Nephron progenitor cell (in vitro differentiated cells): Measurements from ENCODE around the gene MAPK9.
A peak's percentile ranks its signal among the peaks of the same experiment; 100 is the strongest.

Source experiments
- DNase-seq: peaks from one replicate; pipeline ENCODE4 v3.0.0; 2021
- H3K27ac Mint-ChIP-seq: 2 replicates; pipeline ENCODE4 v1.8.0; 2021; ENCODE audit warnings: mild to moderate bottlenecking, moderate library complexity, mixed read lengths
- H3K27me3 Mint-ChIP-seq: 2 replicates; pipeline ENCODE4 v1.8.0; 2021; ENCODE audit warnings: mild to moderate bottlenecking, low read depth, mixed read lengths; ENCODE audit not compliant: poor library complexity
- H3K36me3 Mint-ChIP-seq: 2 replicates; pipeline ENCODE4 v1.8.0; 2021; ENCODE audit warnings: low read depth, mixed read lengths
- H3K4me1 Mint-ChIP-seq: 2 replicates; pipeline ENCODE4 v1.8.0; 2021; ENCODE audit warnings: mixed read lengths
- H3K4me3 Mint-ChIP-seq: 2 replicates; pipeline ENCODE4 v1.8.0; 2021; ENCODE audit warnings: mild to moderate bottlenecking, moderate library complexity, mixed read lengths
- H3K9me3 Mint-ChIP-seq: 2 replicates; pipeline ENCODE4 v1.8.0; 2021; ENCODE audit warnings: mild to moderate bottlenecking, moderate library complexity, mixed read lengths
- TF ChIP-seq, protein P1 (sequence below): fragments of 200-600 bp; sonication (generic); IDR thresholded peaks from 2 replicates; pipeline ENCODE4 v1.5.0; 2021; ENCODE audit warnings: antibody characterized with exemption

The MAPK9 gene

DNA sequence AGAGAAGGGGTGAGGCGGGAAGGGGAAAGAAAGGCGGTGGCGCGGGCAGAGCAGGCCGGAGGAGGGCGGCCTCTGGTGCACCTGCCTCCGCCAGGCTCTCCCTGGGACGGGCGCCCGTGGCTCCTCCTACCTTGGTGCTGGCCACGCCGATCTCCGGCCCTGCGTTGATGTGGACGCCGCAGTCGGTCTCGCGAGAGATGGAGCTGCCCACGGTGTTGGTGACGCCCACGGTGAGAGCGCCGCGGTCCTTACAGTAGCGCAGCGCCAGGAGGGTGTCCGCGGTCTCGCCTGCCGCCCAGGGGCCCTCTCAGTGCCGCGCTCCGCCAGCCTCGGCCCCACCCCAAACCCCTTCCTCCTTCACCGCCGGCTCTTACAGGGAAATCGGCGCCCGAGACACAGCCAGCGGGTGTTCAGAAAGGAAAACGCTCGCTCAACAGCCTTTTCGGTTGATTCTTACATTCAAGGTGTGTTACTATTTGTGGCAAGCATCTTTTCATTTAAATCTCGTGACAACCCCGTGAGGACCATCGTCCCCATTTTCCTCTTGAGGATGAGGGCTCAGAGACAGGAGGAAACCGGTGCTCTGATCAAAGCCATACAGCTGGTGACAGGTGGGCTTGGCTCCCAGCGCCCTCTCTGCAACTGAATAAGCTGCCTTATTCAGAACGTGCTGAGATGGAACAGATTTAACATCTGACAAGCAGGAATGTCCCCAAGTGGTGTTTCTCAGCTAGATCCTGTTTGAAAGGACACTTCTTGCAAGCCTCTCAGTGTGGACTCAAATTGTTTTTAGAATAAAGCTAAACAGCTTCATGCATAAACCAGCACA is 22.0 kb upstream of the MAPK9 start:
- Mint-ChIP-seq H3K27ac (no peak overlapping the region), H3K4me3 (no peak overlapping the region), H3K4me1 (no peaks in the 10 kb centered on the region), H3K27me3 (no peaks in the 10 kb centered on the region), H3K36me3 (peaks cover 47% of the 10 kb centered on the region), H3K9me3 (no peaks in the 10 kb centered on the region)
- TF ChIP-seq, protein P1, sequence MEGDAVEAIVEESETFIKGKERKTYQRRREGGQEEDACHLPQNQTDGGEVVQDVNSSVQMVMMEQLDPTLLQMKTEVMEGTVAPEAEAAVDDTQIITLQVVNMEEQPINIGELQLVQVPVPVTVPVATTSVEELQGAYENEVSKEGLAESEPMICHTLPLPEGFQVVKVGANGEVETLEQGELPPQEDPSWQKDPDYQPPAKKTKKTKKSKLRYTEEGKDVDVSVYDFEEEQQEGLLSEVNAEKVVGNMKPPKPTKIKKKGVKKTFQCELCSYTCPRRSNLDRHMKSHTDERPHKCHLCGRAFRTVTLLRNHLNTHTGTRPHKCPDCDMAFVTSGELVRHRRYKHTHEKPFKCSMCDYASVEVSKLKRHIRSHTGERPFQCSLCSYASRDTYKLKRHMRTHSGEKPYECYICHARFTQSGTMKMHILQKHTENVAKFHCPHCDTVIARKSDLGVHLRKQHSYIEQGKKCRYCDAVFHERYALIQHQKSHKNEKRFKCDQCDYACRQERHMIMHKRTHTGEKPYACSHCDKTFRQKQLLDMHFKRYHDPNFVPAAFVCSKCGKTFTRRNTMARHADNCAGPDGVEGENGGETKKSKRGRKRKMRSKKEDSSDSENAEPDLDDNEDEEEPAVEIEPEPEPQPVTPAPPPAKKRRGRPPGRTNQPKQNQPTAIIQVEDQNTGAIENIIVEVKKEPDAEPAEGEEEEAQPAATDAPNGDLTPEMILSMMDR, result no peak
- no peak for DNase-seq

DNA sequence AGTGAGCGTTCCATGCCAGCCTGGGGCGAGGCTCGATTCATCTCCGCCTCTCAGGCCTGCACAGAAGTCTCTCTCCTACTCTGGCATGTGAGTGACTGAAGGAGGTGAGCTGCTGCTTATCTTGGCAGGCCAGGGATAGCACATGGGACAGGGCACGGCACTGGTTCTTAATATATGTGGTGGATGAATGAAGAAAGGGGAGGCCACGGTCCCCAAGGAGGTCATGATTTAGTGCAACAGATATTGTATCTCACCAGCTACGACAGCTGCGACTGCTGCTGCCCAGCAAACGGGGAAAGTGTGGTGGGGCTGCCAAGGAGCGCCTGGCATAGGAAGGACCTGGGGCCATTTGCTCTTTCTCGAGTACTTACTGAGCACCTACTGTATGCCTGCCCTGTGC is 19.3 kb upstream of the MAPK9 start:
- Mint-ChIP-seq H3K27me3 (no peaks in the 10 kb centered on the region), H3K27ac (peak overlapping the region; percentile 46), H3K4me3 (no peak overlapping the region), H3K36me3 (peaks cover 40% of the 10 kb centered on the region), H3K9me3 (no peaks in the 10 kb centered on the region), H3K4me1 (no peaks in the 10 kb centered on the region)
- no peak for DNase-seq
- TF ChIP-seq, protein P1, result no peak

DNA sequence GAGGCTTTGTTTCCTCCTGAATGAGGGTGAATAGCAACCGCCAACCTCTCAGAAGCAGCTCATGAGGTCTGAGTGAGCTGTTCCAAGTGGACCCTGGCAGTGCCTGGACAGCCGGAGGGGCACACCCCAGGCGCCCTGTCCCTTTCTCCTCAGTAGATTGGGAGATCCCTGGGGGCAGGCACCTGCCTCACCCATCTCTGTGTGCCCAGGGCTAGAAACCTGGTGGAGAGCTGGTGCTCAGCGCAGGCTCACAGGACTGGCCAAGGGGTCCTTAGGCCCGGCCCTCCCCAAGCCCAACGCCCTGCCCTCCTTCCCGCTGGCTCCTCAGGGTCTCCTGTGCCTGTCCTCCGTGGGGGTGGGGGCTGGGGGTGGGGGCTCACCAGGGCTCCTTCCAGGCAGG is 14.9 kb upstream of the MAPK9 start:
- no peak overlapping the region for H3K4me3 Mint-ChIP-seq

DNA sequence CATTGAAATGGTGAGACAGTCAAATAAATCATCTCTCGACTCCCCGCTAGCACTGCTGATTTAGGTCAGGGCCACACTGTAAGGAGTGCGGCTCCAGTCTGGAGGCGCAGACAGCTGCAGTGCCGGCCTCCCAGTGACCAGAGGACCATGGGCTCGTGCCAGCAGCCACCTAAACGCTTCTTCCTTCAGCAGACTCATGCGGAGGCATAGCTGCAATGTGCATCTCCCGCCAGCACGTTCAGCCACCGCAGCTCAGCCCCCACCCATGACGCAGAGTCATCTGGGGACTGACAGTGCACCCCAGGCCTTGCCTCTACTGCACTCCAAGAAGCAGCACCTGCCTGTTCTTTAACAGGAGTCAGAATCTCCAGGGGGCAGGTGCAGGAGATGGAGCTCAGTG is 13.6 kb upstream of the MAPK9 start:
- H3K27ac Mint-ChIP-seq, result no peak overlapping the region
- H3K9me3 Mint-ChIP-seq, result no peaks in the 10 kb centered on the region
- no peaks in the 10 kb centered on the region for H3K27me3 Mint-ChIP-seq
- H3K4me3 Mint-ChIP-seq, result no peak overlapping the region
- no peak for DNase-seq
- TF ChIP-seq, protein P1, result no peak
- H3K4me1 Mint-ChIP-seq, result peaks cover 11% of the 10 kb centered on the region
- peaks cover 38% of the 10 kb centered on the region for H3K36me3 Mint-ChIP-seq

More for the DNA sequence above, 14.9 kb upstream of the MAPK9 start:
- H3K4me1 Mint-ChIP-seq, result peaks cover 11% of the 10 kb centered on the region
- H3K27me3 Mint-ChIP-seq, result no peaks in the 10 kb centered on the region
- H3K9me3 Mint-ChIP-seq, result no peaks in the 10 kb centered on the region
- no peak overlapping the region for H3K27ac Mint-ChIP-seq
- H3K36me3 Mint-ChIP-seq, result peaks cover 36% of the 10 kb centered on the region
- no peak for DNase-seq
- TF ChIP-seq, protein P1, result no peak

DNA sequence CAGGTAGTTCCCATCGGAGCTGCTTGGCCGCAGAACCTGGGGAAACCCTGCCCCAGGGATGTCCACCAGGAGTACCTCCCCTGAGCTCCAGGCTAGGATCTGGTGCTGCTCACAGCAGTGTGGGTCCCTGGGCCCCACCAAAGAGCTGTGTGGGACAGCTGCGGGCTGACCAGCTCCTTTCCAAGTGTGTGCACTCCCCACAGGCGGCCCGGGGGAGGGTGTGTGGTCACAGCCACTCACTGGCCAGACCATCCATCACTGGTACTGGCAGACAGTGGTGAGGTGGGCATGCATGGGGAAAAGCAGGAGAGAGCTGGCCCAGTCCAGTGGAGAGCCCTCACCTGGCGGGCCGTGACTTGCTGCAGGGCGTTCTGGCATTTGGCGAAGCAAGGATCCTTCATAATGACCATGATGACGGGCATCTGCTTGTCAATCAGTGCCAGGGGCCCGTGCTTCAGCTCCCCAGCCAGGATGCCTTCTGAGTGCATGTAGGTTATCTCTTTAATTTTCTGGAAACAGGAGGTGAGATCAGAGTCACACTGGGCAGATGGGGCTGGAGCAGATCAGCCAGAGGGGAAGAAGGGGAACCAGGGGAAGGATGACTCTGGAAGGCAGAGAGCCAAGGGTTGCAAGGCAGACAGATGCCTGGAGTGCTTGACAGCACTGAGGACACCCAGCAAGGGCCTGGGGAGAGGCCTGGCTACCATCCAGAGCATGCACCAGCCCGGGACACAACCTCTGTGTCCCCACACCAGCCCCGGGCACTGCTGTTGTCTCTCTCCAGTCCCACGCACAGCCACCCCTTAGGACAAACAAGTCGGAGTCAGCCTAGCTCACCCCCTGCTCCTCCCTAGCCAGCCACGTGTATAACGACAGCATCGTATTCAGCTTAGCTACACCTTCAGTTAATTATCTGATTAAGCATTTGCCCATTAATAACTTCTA is 12.8 kb upstream of the MAPK9 start:
- TF ChIP-seq, protein P1, result no peak
- H3K27me3 Mint-ChIP-seq, result no peaks in the 10 kb centered on the region
- H3K4me1 Mint-ChIP-seq, result peaks cover 11% of the 10 kb centered on the region
- no peaks in the 10 kb centered on the region for H3K9me3 Mint-ChIP-seq
- no peak overlapping the region for H3K27ac Mint-ChIP-seq
- peaks cover 39% of the 10 kb centered on the region for H3K36me3 Mint-ChIP-seq
- no peak for DNase-seq
- H3K4me3 Mint-ChIP-seq, result no peak overlapping the region
